CD14-positive monocyte (primary cell): ENCODE data around the gene CRABP2. TPM values are rescaled to one million over a fixed set of nuclear protein-coding genes. Genes with fewer than 3 reads are reported as not detected.

Source experiments
- DNase-seq, 3 donors: peaks; one replicate each; pipeline ENCODE4 v3.0.0-alpha.2; 2011 to 2022
- H2AFZ ChIP-seq: 2 replicates; pipeline ENCODE4 v1.6.0; 2012; ENCODE audit warnings: mild to moderate bottlenecking, low read depth, low read length, inconsistent platforms; ENCODE audit not compliant: insufficient read depth, poor library complexity, severe bottlenecking
- H3K27ac ChIP-seq, 2 donors: 1 replicate in 1 of 2; 2 replicates in 1 of 2; pipeline ENCODE4 v1.5.1; 2012 to 2013; ENCODE audit warnings: low read length in 2 of 2, control low read depth in 1 of 2, inconsistent platforms in 1 of 2, low read depth in 1 of 2, mild to moderate bottlenecking in 1 of 2
- H3K27me3 ChIP-seq, 2 donors: one replicate each; pipeline versions ENCODE4 v1.6.0 to v1.6.1; 2011 to 2013; ENCODE audit warnings: low read length in 2 of 2; ENCODE audit not compliant: control insufficient read depth in 2 of 2, insufficient read depth in 2 of 2
- H3K36me3 ChIP-seq, 2 donors: replicated peaks in 1 of 2; 1 replicate in 1 of 2; 2 replicates in 1 of 2; pipeline versions ENCODE4 v1.5.1 to v1.6.1; 2012 to 2013; ENCODE audit warnings: low read length in 2 of 2, control low read depth in 1 of 2, inconsistent platforms in 1 of 2, mild to moderate bottlenecking in 1 of 2; ENCODE audit not compliant: insufficient read depth in 2 of 2, control insufficient read depth in 1 of 2
- H3K4me1 ChIP-seq, 2 donors: 1 replicate in 1 of 2; 2 replicates in 1 of 2; pipeline versions ENCODE4 v1.5.1 to v1.6.1; 2012 to 2013; ENCODE audit warnings: low read length in 2 of 2, control low read depth in 1 of 2, inconsistent platforms in 1 of 2, mild to moderate bottlenecking in 1 of 2, moderate library complexity in 1 of 2; ENCODE audit not compliant: insufficient read depth in 2 of 2, control insufficient read depth in 1 of 2
- H3K4me2 ChIP-seq: replicated peaks from 2 replicates; pipeline ENCODE3; 2012; ENCODE audit warnings: low read length, moderate library complexity, mild to moderate bottlenecking; ENCODE audit not compliant: poor library complexity, severe bottlenecking; ENCODE audit errors: extremely low read depth
- H3K4me3 ChIP-seq, 3 experiments: fragments of 200-600 bp in 1 of 3; sonication (generic) in 1 of 3; replicated peaks in 1 of 3; 1 replicate in 2 of 3; 2 replicates in 1 of 3; pipeline ENCODE4 v1.5.1; 2011 to 2013; ENCODE audit warnings: low read length in 3 of 3, mild to moderate bottlenecking in 3 of 3, control low read depth in 2 of 3, low read depth in 2 of 3, inconsistent platforms in 1 of 3, moderate library complexity in 1 of 3
- H3K79me2 ChIP-seq: 2 replicates; pipeline ENCODE4 v1.6.0; 2012; ENCODE audit warnings: mild to moderate bottlenecking, control low read depth, inconsistent platforms, low read length, moderate library complexity; ENCODE audit not compliant: insufficient read depth
- H3K9ac ChIP-seq: 2 replicates; pipeline ENCODE4 v1.6.0; 2017; ENCODE audit warnings: low read length, mild to moderate bottlenecking; ENCODE audit not compliant: insufficient read depth, poor library complexity, severe bottlenecking
- H3K9me3 ChIP-seq, 2 donors: replicated peaks in 1 of 2; 1 replicate in 1 of 2; 2 replicates in 1 of 2; pipeline versions ENCODE4 v1.5.1 to v1.6.1; 2012 to 2013; ENCODE audit warnings: low read length in 2 of 2, control low read depth in 1 of 2; ENCODE audit not compliant: control insufficient read depth in 1 of 2, insufficient read depth in 1 of 2
- H4K20me1 ChIP-seq: 2 replicates; pipeline ENCODE4 v1.6.0; 2012; ENCODE audit warnings: mild to moderate bottlenecking, low read length, control low read depth, moderate library complexity; ENCODE audit not compliant: insufficient read depth
- H3K27ac Mint-ChIP-seq, 7 donors: one replicate each; pipeline ENCODE4 v1.8.0; 2020; ENCODE audit warnings: mild to moderate bottlenecking in 7 of 7, mixed read lengths in 7 of 7, moderate library complexity in 6 of 7, inconsistent platforms in 2 of 7
- H3K27me3 Mint-ChIP-seq, 3 donors: one replicate each; pipeline ENCODE4 v1.8.0; 2021 to 2022; ENCODE audit warnings: low read depth in 3 of 3, mild to moderate bottlenecking in 3 of 3, mixed read lengths in 3 of 3, moderate library complexity in 3 of 3, inconsistent platforms in 1 of 3
- H3K36me3 Mint-ChIP-seq, 2 donors: one replicate each; pipeline ENCODE4 v1.8.0; 2020; ENCODE audit warnings: mixed read lengths in 2 of 2, inconsistent platforms in 1 of 2, mild to moderate bottlenecking in 1 of 2
- H3K4me1 Mint-ChIP-seq: one replicate; pipeline ENCODE4 v1.8.0; 2020; ENCODE audit warnings: mild to moderate bottlenecking, mixed read lengths
- H3K4me3 Mint-ChIP-seq, 2 donors: one replicate each; pipeline ENCODE4 v1.8.0; 2020; ENCODE audit warnings: mild to moderate bottlenecking in 2 of 2, mixed read lengths in 2 of 2, moderate library complexity in 1 of 2
- H3K9me3 Mint-ChIP-seq, 7 donors: one replicate each; pipeline ENCODE4 v1.8.0; 2020 to 2022; ENCODE audit warnings: mixed read lengths in 7 of 7, mild to moderate bottlenecking in 6 of 7, moderate library complexity in 6 of 7, inconsistent platforms in 2 of 7
- WGBS: methylation state at CpG from one replicate; pipeline ENCODE4 v1.1.5; 2013; ENCODE audit warnings: missing lambda C conversion rate; ENCODE audit not compliant: insufficient coverage; 5-methylcytosine and 5-hydroxymethylcytosine counted together
- intact Hi-C, 2 donors: fragments of 100-400 bp; cut with micrococcal nuclease; formaldehyde crosslinking; loops; one replicate each; pipeline versions ENCODE4 v1.15.0 to v1.15.1; 2023
- polyA plus RNA-seq, 3 donors: library from polyadenylated mRNA; depleted of rRNA in 1 of 3; unstranded in 2 of 3; stranded (reverse) in 1 of 3; fragments of 300-500 nt in 2 of 3; fragments of >200 nt in 1 of 3; fragmentation: Illumina TruSeq in 2 of 3; gene quantifications; 1 replicate in 2 of 3; 2 replicates in 1 of 3; pipeline ENCODE4 v1.2.3, GENCODE V29; 2012 to 2021
- TF ChIP-seq, protein P1 (sequence below): fragments of 200-600 bp; IDR thresholded peaks from one replicate; pipeline ENCODE4 v1.8.0; 2022; ENCODE audit warnings: antibody characterized with exemption, mild to moderate bottlenecking

The CRABP2 gene
- polyA plus RNA-seq, 3 donors = 0.23 to 1.8 TPM; not detected in 1

DNA sequence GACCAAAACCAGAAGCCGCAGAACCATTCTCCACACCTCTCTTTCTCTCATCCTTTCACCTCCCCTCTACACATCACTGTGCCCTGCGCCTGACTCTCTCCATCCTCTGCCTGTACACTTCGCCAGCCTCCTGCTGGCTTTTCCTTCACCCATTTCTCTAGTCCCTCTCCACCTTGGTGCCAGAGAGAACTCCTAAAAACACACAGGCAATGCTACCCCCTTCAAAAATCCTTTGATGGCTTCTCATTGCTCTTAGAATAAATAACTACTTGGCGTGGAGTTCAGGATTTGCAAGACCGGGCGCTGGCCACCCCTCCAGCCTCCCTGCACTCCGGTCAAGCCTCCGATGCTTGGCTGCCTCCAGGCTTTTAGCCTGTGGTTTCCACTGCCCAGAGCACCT, 8.6 kb downstream of the CRABP2 start:
- Mint-ChIP-seq H3K9me3 (peaks cover 0 to 7% (median 3%) of the 10 kb centered on the region in 7 donors), H3K27me3 (peaks cover 54 to 58% (median 56%) of the 10 kb centered on the region in 3 donors), H3K27ac (peak overlapping the region in 1 of 7 donors; percentile 51), H3K4me3 (peak overlapping the region in 1 of 2 donors; percentile 14), H3K4me1 (peaks cover 14% of the 10 kb centered on the region), H3K36me3 (no peaks in the 10 kb centered on the region)
- 96% methylated on average over 8 of the region's 8 CpGs for WGBS
- H3K9me3 ChIP-seq = peaks cover 0 to 3% of the 10 kb centered on the region in 2 donors
- no peaks in the 10 kb centered on the region for H3K79me2 ChIP-seq
- H3K4me2 ChIP-seq = no peak overlapping the region
- peaks cover 15 to 49% of the 10 kb centered on the region in 2 donors for H3K27me3 ChIP-seq
- no peaks in the 10 kb centered on the region for H3K36me3 ChIP-seq
- H4K20me1 ChIP-seq = no peaks in the 10 kb centered on the region
- H2AFZ ChIP-seq = no peak overlapping the region
- intact Hi-C loops = loop anchor here (10.0 kb wide), 2 partner anchors 158 to 188 kb away; partner anchors contain the start of gene INSRR (in 1 of the 2)
- H3K27ac ChIP-seq = no peak overlapping the region
- H3K4me1 ChIP-seq = peaks cover 2 to 8% of the 10 kb centered on the region in 2 donors
- DNase-seq = no peak
- no peak overlapping the region for H3K4me3 ChIP-seq
- TF ChIP-seq, protein P1, sequence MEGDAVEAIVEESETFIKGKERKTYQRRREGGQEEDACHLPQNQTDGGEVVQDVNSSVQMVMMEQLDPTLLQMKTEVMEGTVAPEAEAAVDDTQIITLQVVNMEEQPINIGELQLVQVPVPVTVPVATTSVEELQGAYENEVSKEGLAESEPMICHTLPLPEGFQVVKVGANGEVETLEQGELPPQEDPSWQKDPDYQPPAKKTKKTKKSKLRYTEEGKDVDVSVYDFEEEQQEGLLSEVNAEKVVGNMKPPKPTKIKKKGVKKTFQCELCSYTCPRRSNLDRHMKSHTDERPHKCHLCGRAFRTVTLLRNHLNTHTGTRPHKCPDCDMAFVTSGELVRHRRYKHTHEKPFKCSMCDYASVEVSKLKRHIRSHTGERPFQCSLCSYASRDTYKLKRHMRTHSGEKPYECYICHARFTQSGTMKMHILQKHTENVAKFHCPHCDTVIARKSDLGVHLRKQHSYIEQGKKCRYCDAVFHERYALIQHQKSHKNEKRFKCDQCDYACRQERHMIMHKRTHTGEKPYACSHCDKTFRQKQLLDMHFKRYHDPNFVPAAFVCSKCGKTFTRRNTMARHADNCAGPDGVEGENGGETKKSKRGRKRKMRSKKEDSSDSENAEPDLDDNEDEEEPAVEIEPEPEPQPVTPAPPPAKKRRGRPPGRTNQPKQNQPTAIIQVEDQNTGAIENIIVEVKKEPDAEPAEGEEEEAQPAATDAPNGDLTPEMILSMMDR = no peak
- H3K9ac ChIP-seq = no peak overlapping the region

DNA sequence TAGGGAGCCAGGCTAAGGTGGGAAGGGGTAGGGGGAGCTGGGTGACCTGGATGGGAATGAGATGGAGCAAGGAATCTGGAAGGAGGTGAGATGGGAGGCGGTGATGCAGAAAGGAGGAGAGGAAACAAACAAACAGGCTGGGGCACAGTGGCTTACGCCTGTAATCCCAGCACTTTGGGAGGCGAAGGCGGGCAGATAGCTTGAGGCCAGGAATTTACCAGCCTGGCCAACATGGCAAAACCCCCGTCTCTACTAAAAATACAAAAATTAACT, 10.8 kb downstream of the CRABP2 start:
- H3K36me3 ChIP-seq = no peaks in the 10 kb centered on the region
- no peak overlapping the region for H3K9ac ChIP-seq
- Mint-ChIP-seq H3K9me3 (peaks cover 0 to 14% (median 7%) of the 10 kb centered on the region in 7 donors), H3K36me3 (peaks cover 0 to under 1% of the 10 kb centered on the region in 2 donors), H3K4me1 (peaks cover 18% of the 10 kb centered on the region), H3K27me3 (peaks cover 61 to 70% (median 66%) of the 10 kb centered on the region in 3 donors), H3K27ac (no peak overlapping the region), H3K4me3 (no peak overlapping the region)
- H4K20me1 ChIP-seq = no peaks in the 10 kb centered on the region
- H3K4me3 ChIP-seq = no peak overlapping the region
- intact Hi-C loops = loop anchor here (10.0 kb wide), 2 partner anchors 160 to 190 kb away; partner anchors contain the start of gene INSRR (in 1 of the 2)
- no peak overlapping the region for H3K27ac ChIP-seq
- TF ChIP-seq, protein P1 = no peak
- H3K27me3 ChIP-seq = peaks cover 30 to 59% of the 10 kb centered on the region in 2 donors
- H3K9me3 ChIP-seq = peaks cover 0 to 11% of the 10 kb centered on the region in 2 donors
- H3K4me2 ChIP-seq = no peak overlapping the region
- H3K79me2 ChIP-seq = no peaks in the 10 kb centered on the region
- H3K4me1 ChIP-seq = peaks cover 2 to 10% of the 10 kb centered on the region in 2 donors
- no CpG with 5 or more reads among the region's 5 CpGs for WGBS
- H2AFZ ChIP-seq = no peak overlapping the region
- DNase-seq = no peak
